PC-3 (cell line): Measurements from ENCODE around the gene LKAAEAR1. TPM values are rescaled to one million over a fixed set of nuclear protein-coding genes. Genes with fewer than 3 reads are reported as not detected.

Source experiments
- ATAC-seq: fragments of 200-7000 bp; cut with Tn5 transposase; 2 replicates; pipeline ENCODE4 v1.9.1; 2020; ENCODE audit warnings: mild to moderate bottlenecking, moderate library complexity
- BruUV-seq: library from RNA; stranded (reverse); fragments of 400-500 nt; replicated peaks from 2 replicates; lab custom pipeline; 2021; lab: Mats Ljungman, UMichigan
- CTCF ChIA-PET: fragments of 300-600 bp; sonication (Branson Sonifier 250); formaldehyde crosslinking; loops from one replicate; lab custom pipeline; 2022; ENCODE audit warnings: antibody characterized with exemption; lab: Charles Lee
- POLR2A ChIA-PET: fragments of 300-600 bp; sonication (Branson Sonifier 250); formaldehyde crosslinking; loops from one replicate; lab custom pipeline; 2022; ENCODE audit warnings: antibody characterized with exemption; ENCODE audit not compliant: unreplicated experiment; lab: Charles Lee
- DNase-seq: peaks from one replicate; pipeline ENCODE4 v3.0.0-alpha.2; 2015
- H2AFZ ChIP-seq: fragments of 300-600 bp; sonication (generic); 2 replicates; pipeline ENCODE4 v1.6.0; 2016; ENCODE audit warnings: antibody characterized with exemption, low read length
- H3F3A ChIP-seq: fragments of 300-600 bp; sonication (generic); one replicate; pipeline ENCODE4 v1.6.0; 2017; ENCODE audit warnings: antibody characterized with exemption, low read length, control low read depth, mild to moderate bottlenecking; ENCODE audit not compliant: unreplicated experiment
- H3K27ac ChIP-seq: fragments of 300-600 bp; sonication (generic); 2 replicates; pipeline ENCODE4 v1.5.1; 2016; ENCODE audit warnings: mild to moderate bottlenecking, low read length
- H3K27me3 ChIP-seq: fragments of 300-600 bp; sonication (generic); 2 replicates; pipeline ENCODE4 v1.6.1; 2016; ENCODE audit warnings: low read length, mixed read lengths
- H3K36me3 ChIP-seq: fragments of 300-600 bp; sonication (generic); 2 replicates; pipeline ENCODE4 v1.6.1; 2016; ENCODE audit warnings: low read depth, mixed run types, low read length, mixed read lengths
- H3K4me1 ChIP-seq: fragments of 300-600 bp; sonication (generic); 2 replicates; pipeline ENCODE4 v1.5.1; 2016; ENCODE audit warnings: low read length; ENCODE audit not compliant: insufficient read depth
- H3K4me2 ChIP-seq: fragments of 300-600 bp; sonication (generic); 2 replicates; pipeline ENCODE4 v1.6.0; 2016; ENCODE audit warnings: low read length
- H3K4me3 ChIP-seq: fragments of 300-600 bp; sonication (generic); 2 replicates; pipeline ENCODE4 v1.5.1; 2016; ENCODE audit warnings: mild to moderate bottlenecking, low read length, mixed read lengths
- H3K79me2 ChIP-seq: fragments of 300-600 bp; sonication (generic); 2 replicates; pipeline ENCODE4 v1.6.1; 2017; ENCODE audit warnings: low read length, mixed read lengths
- H3K9ac ChIP-seq: fragments of 300-600 bp; sonication (generic); 2 replicates; pipeline ENCODE4 v1.6.0; 2016; ENCODE audit warnings: mild to moderate bottlenecking, low read length
- H3K9me2 ChIP-seq: fragments of 300-600 bp; sonication (generic); replicated peaks from 2 replicates; pipeline ENCODE4 v1.6.1; 2016; ENCODE audit warnings: mixed run types, low read length, mixed read lengths
- H3K9me3 ChIP-seq: fragments of 300-600 bp; sonication (generic); 2 replicates; pipeline ENCODE4 v1.6.1; 2016; ENCODE audit warnings: low read length, mixed read lengths
- H4K20me1 ChIP-seq: fragments of 300-600 bp; sonication (generic); 2 replicates; pipeline ENCODE4 v1.6.1; 2016; ENCODE audit warnings: low read length, mixed read lengths
- EZH2 ChIP-seq: fragments of 300-600 bp; sonication (generic); IDR thresholded peaks from one replicate; pipeline ENCODE4 v1.6.1; 2017; ENCODE audit warnings: antibody characterized with exemption, mild to moderate bottlenecking, low read length; ENCODE audit not compliant: unreplicated experiment
- EZH2phosphoT487 ChIP-seq: fragments of 300-600 bp; sonication (generic); IDR thresholded peaks from 2 replicates; pipeline ENCODE4 v1.6.1; 2018; ENCODE audit warnings: mild to moderate bottlenecking, antibody characterized with exemption, low read length, borderline replicate concordance
- intact Hi-C: fragments of 100-400 bp; cut with micrococcal nuclease; formaldehyde crosslinking; loops from 2 replicates; pipeline ENCODE4 v1.9.0; 2023
- total RNA-seq: library from RNA; depleted of rRNA; stranded (reverse); fragments of >200 nt; gene quantifications from 2 replicates; pipeline ENCODE4 v1.2.3, GENCODE V29; 2014
- TF ChIP-seq, protein P1 (sequence below): fragments of 300-600 bp; sonication (generic); conservative IDR thresholded peaks from 2 replicates; pipeline ENCODE4 v1.5.1; 2017; ENCODE audit warnings: antibody characterized with exemption, low read depth, mild to moderate bottlenecking, low read length

LKAAEAR1 gene
- total RNA-seq, 1 experiment from 2014 or later, result 1.1 TPM

DNA sequence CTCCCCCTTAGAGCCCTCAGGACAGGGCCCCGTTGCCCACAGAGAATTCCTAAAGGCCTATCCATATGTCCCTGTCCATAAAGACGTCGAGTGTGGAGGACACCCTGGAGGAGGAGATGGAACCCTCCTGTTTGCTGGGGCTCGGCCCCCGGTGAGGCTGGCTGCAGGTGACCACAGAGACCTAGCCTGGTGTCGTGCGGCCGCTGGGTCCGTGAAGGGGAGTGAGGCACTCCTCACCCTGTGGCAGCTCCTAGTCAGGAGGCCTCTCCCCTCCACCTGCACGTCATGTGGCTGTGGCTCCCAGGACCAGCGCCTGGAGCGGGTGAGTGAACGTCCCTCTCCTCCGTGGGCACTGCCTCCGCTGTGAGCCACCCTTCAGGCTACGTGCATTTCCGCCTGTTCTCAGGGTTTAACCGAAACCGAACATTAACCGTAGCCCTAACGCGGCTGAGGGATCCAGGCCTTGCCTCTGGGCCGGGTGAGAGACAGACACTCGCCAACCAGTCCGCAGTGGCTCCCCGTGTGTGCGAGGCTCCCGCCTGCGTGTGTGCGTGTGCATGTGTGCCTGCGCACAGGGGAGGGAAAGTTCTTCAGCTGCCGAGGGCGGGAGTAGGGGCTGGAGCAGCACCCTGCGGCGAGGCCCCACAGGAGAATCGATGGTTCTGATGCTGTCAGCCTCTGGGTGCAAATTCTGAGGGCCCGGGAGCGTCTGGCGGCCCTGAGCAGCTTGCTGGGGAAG lies 27.1 kb downstream of the LKAAEAR1 start:
- Histone ChIP-seq H3K9me3 (no peaks in the 10 kb centered on the region), H3K9me2 (no peaks in the 10 kb centered on the region), H3K79me2 (no peaks in the 10 kb centered on the region), H3K27ac (no peak overlapping the region), H2AFZ (no peak overlapping the region), H3K36me3 (no peaks in the 10 kb centered on the region), H4K20me1 (no peaks in the 10 kb centered on the region), H3K4me3 (no peak overlapping the region), H3F3A (no peaks in the 10 kb centered on the region), H3K27me3 (no peaks in the 10 kb centered on the region), H3K9ac (no peak overlapping the region), H3K4me1 (peaks cover 10% of the 10 kb centered on the region), H3K4me2 (no peak overlapping the region)
- intact Hi-C loops, result no loop called here
- ChIA-PET CTCF (interaction anchor here (0.6 kb wide), 1 partner anchor 26 kb away, joined by 3 read pairs; no protein-coding TSS in a partner anchor), POLR2A (no interaction called here)
- DNase-seq (no peak), ATAC-seq (no peak)
- no TSS peak for BruUV-seq
- TF ChIP-seq EZH2 (no peak), EZH2phosphoT487 (no peak)

DNA sequence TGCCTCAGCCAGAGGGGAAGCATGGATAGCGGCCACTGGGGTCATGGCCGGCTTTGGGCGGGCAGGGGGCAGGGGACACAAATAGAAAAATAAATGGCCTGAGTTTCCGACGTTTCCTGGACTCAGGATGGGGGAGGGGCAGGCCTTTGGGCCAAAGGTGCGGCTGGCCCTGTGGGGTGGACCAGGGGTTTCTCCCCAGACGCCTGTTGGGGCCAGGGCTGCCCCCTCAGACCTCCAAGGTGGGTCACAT lies 27.6 kb downstream of the LKAAEAR1 start:
- Histone ChIP-seq H3K9ac (no peak overlapping the region), H3K36me3 (no peaks in the 10 kb centered on the region), H3K4me3 (no peak overlapping the region), H4K20me1 (no peaks in the 10 kb centered on the region), H3K9me3 (no peaks in the 10 kb centered on the region), H3K27ac (no peak overlapping the region), H3F3A (no peaks in the 10 kb centered on the region), H3K4me2 (no peak overlapping the region), H3K4me1 (peaks cover 10% of the 10 kb centered on the region), H2AFZ (no peak overlapping the region), H3K79me2 (no peaks in the 10 kb centered on the region), H3K27me3 (no peaks in the 10 kb centered on the region), H3K9me2 (no peaks in the 10 kb centered on the region)
- no TSS peak for BruUV-seq
- TF ChIP-seq, protein P1, sequence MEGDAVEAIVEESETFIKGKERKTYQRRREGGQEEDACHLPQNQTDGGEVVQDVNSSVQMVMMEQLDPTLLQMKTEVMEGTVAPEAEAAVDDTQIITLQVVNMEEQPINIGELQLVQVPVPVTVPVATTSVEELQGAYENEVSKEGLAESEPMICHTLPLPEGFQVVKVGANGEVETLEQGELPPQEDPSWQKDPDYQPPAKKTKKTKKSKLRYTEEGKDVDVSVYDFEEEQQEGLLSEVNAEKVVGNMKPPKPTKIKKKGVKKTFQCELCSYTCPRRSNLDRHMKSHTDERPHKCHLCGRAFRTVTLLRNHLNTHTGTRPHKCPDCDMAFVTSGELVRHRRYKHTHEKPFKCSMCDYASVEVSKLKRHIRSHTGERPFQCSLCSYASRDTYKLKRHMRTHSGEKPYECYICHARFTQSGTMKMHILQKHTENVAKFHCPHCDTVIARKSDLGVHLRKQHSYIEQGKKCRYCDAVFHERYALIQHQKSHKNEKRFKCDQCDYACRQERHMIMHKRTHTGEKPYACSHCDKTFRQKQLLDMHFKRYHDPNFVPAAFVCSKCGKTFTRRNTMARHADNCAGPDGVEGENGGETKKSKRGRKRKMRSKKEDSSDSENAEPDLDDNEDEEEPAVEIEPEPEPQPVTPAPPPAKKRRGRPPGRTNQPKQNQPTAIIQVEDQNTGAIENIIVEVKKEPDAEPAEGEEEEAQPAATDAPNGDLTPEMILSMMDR, result no peak
- TF ChIP-seq EZH2 (no peak), EZH2phosphoT487 (no peak)
- CTCF ChIA-PET, result no interaction called here
- no peak for ATAC-seq
- POLR2A ChIA-PET, result no interaction called here
- intact Hi-C loops, result no loop called here
- no peak for DNase-seq

DNA sequence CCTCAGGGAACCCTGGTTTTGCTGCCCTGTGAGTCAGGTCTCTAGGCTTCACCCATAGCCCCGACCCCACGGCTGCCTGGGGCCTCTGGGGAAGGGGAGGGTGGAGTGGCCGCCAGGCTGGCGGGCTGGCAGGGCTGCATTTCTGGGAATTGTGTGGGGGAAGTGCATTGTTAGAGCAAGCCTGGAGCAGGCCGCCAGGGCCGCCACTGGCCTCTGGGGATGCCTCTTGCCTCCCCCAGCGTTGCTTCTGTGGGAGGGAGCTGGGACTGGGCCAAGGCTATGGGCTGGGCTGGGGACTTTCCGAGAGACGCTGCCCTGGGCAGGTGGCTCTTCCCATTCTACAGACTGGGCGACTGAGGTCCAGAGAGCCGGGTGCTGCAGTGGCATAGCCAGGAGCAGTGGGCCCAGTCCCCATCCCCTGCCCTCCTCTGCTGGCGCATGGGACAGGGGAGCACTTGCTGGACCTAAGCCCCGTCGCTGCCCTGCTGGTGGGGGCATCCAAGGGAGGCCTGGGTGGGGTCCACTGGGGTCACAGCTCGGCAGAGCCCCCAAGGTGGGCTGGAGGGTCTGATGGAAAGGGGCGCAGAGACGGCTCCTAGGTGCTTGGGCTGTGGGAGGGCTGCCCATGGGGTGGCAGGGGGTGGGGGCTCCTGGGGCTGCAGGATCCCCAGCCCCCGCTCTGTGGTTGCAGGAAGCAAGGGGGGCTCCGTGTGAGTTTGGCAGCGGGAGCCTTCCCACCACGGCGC lies 28.1 kb downstream of the LKAAEAR1 start:
- TF ChIP-seq EZH2 (no peak), EZH2phosphoT487 (no peak)
- TF ChIP-seq, protein P1, result no peak
- H3K27me3 ChIP-seq, result no peaks in the 10 kb centered on the region
- H3K36me3 ChIP-seq, result no peaks in the 10 kb centered on the region
- ChIA-PET CTCF (no interaction called here), POLR2A (no interaction called here)
- DNase-seq (peak; percentile 10), ATAC-seq (no peak)
- no TSS peak for BruUV-seq
- no peak overlapping the region for H3K9ac ChIP-seq
- intact Hi-C loops, result no loop called here
- no peak overlapping the region for H3K27ac ChIP-seq
- H3K4me2 ChIP-seq, result no peak overlapping the region
- H3K4me3 ChIP-seq, result no peak overlapping the region
- H3K4me1 ChIP-seq, result peaks cover 10% of the 10 kb centered on the region
- H3F3A ChIP-seq, result no peaks in the 10 kb centered on the region
- no peaks in the 10 kb centered on the region for H3K79me2 ChIP-seq
- no peaks in the 10 kb centered on the region for H3K9me2 ChIP-seq
- no peaks in the 10 kb centered on the region for H4K20me1 ChIP-seq
- no peaks in the 10 kb centered on the region for H3K9me3 ChIP-seq
- no peak overlapping the region for H2AFZ ChIP-seq
